HT-29 (cell line): ENCODE data around the gene RASL11A. TPM values are rescaled to one million over a fixed set of nuclear protein-coding genes. Genes with fewer than 3 reads are reported as not detected.
"Not testable (repeated sequence)": the region's sequence is repeated elsewhere in the genome, so short reads cannot be mapped to it uniquely, and the experiment has no call there.

Experiments
- DNase-seq: peaks from one replicate; pipeline ENCODE4 v3.0.0-alpha.2; 2015; ENCODE audit warnings: low spot score
- total RNA-seq: library from RNA; depleted of rRNA; stranded (reverse); fragments of >200 nt; shearing (Covaris generic); gene quantifications from 2 replicates; pipeline ENCODE4 v1.2.3, GENCODE V29; 2014

The RASL11A gene
- total RNA-seq, 1 experiment from 2014 or later: 30.0 TPM

GRCh38 chr13:27267596-27267995 is 3.0 kb upstream of the RASL11A start:
- no peak for DNase-seq

- DNase-seq: peak; percentile 32
Observed at GRCh38 chr13:27269114-27269665, 1.4 kb upstream of the RASL11A start.

GRCh38 chr13:27271570-27272096 is 1.0 kb downstream of the RASL11A start:
- DNase-seq: no peak

- no peak for DNase-seq
Observed at GRCh38 chr13:27273658-27274425, 3.2 kb downstream of the RASL11A start.

GRCh38 chr13:27274631-27275030 is 4.0 kb downstream of the RASL11A start:
- DNase-seq: no peak

- no peak for DNase-seq
Observed at GRCh38 chr13:27276188-27276587, 5.6 kb downstream of the RASL11A start.

- DNase-seq: no peak
Observed at GRCh38 chr13:27279506-27279905, 8.9 kb downstream of the RASL11A start.

- DNase-seq: no peak
Observed at GRCh38 chr13:27280009-27280656, 9.5 kb downstream of the RASL11A start.

- no peak for DNase-seq
Observed at GRCh38 chr13:27280841-27281240, 10.2 kb downstream of the RASL11A start.

- peak; percentile 73 for DNase-seq
Observed at GRCh38 chr13:27281420-27281819, 10.8 kb downstream of the RASL11A start.

GRCh38 chr13:27283906-27284493 is 13.4 kb downstream of the RASL11A start:
- DNase-seq: peak; percentile 83

GRCh38 chr13:27288392-27288791 is 17.8 kb downstream of the RASL11A start:
- DNase-seq: no peak

GRCh38 chr13:27289011-27289665 is 18.5 kb downstream of the RASL11A start:
- DNase-seq: no peak

- DNase-seq: no peak
Observed at GRCh38 chr13:27290715-27291114, 20.1 kb downstream of the RASL11A start.

GRCh38 chr13:27291967-27292366 is 21.3 kb downstream of the RASL11A start:
- not testable (repeated sequence) for DNase-seq

- DNase-seq: no peak
Observed at GRCh38 chr13:27293076-27293691, 22.6 kb downstream of the RASL11A start.

- no peak for DNase-seq
Observed at GRCh38 chr13:27293873-27294515, 23.4 kb downstream of the RASL11A start.

- no peak for DNase-seq
Observed at GRCh38 chr13:27295096-27295495, 24.5 kb downstream of the RASL11A start.

- no peak for DNase-seq
Observed at GRCh38 chr13:27295660-27296059, 25.0 kb downstream of the RASL11A start.

GRCh38 chr13:27296496-27296895 is 25.9 kb downstream of the RASL11A start:
- DNase-seq: no peak

GRCh38 chr13:27298849-27299248 is 28.2 kb downstream of the RASL11A start:
- DNase-seq: no peak
